ENCODE measurements around the gene MTMR4.
"Not testable (repeated sequence)": the region's sequence is repeated elsewhere in the genome, so short reads cannot be mapped to it uniquely, and the experiment has no call there.

MTMR4 gene

GRCh38 chr17:58492238-58493121, 22.0 kb downstream of the MTMR4 start:
- DNase-seq (ENCODE audit: low read depth): no peak

- no peak for DNase-seq (ENCODE audit: low read depth)
Measured at GRCh38 chr17:58491510-58492045, 22.9 kb downstream of the MTMR4 start.

GRCh38 chr17:58488428-58488890, 26.0 kb downstream of the MTMR4 start:
- DNase-seq (ENCODE audit: low read depth): no peak

- peak; percentile 57 for DNase-seq (ENCODE audit: low read depth)
Measured at GRCh38 chr17:58487589-58488427, 26.6 kb downstream of the MTMR4 start, which contains the start of gene HSF5. TSS of gene HSF5 (minus strand) at chr17:58488408. CDS start at chr17:58488274, 134 bp downstream.

- DNase-seq (ENCODE audit: low read depth): no peak
Measured at GRCh38 chr17:58484600-58484999, 29.8 kb downstream of the MTMR4 start.

- not testable (repeated sequence) for DNase-seq (ENCODE audit: low read depth)
Measured at GRCh38 chr17:58481798-58482197, 32.6 kb downstream of the MTMR4 start.

GRCh38 chr17:58480090-58480489, 34.3 kb downstream of the MTMR4 start:
- no peak for DNase-seq (ENCODE audit: low read depth)

GRCh38 chr17:58476812-58477211, 37.6 kb downstream of the MTMR4 start:
- DNase-seq (ENCODE audit: low read depth): no peak

GRCh38 chr17:58475985-58476384, 38.5 kb downstream of the MTMR4 start:
- DNase-seq (ENCODE audit: low read depth): no peak

- no peak for DNase-seq (ENCODE audit: low read depth)
Measured at GRCh38 chr17:58470356-58470755, 44.1 kb downstream of the MTMR4 start.

- no peak for DNase-seq (ENCODE audit: low read depth)
Measured at GRCh38 chr17:58468944-58469343, 45.5 kb downstream of the MTMR4 start.

- DNase-seq (ENCODE audit: low read depth): no peak
Measured at GRCh38 chr17:58455491-58455890, 58.9 kb downstream of the MTMR4 start.

GRCh38 chr17:58452738-58453137, 61.7 kb downstream of the MTMR4 start:
- DNase-seq (ENCODE audit: low read depth): no peak

- DNase-seq (ENCODE audit: low read depth): peak; percentile 35
Measured at GRCh38 chr17:58447039-58447975, 67.1 kb downstream of the MTMR4 start.

- no peak for DNase-seq (ENCODE audit: low read depth)
Measured at GRCh38 chr17:58446086-58446485, 68.4 kb downstream of the MTMR4 start.
